M059J (cell line): ENCODE data around the gene SLC35F6. TPM values are rescaled to one million over a fixed set of nuclear protein-coding genes. Genes with fewer than 3 reads are reported as not detected.
"Not testable (repeated sequence)": the region's sequence is repeated elsewhere in the genome, so short reads cannot be mapped to it uniquely, and the experiment has no call there.

Source experiments
- DNase-seq: peaks from one replicate; pipeline ENCODE4 v3.0.0-alpha.2; 2012; ENCODE audit warnings: low read depth
- total RNA-seq: library from RNA; depleted of rRNA; stranded (reverse); fragments of >200 nt; shearing (Covaris generic); gene quantifications from 2 replicates; pipeline ENCODE4 v1.2.3, GENCODE V29; 2014

SLC35F6 gene
- total RNA-seq, 1 experiment from 2014 or later, result 35.6 TPM

DNA sequence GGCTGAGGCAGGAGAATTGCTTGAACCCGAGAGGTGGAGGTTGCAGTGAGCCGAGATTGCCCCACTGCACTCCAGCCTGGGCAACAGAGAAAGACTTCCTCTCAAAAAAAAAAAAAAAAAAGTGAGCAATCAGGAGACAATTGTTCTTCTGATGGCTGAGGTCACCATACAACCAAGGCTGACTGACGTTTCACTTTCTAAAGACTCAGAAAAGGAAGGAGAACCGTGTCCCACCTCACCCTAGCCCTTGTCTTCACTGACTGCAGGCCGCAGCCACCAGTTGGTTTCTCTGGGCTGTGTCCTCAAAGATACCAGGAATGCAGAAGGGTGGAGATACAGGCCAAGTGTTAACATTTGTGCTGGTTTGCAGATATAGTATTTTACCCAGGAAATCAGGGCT lies 7.7 kb upstream of the SLC35F6 start:
- no peak for DNase-seq

DNA sequence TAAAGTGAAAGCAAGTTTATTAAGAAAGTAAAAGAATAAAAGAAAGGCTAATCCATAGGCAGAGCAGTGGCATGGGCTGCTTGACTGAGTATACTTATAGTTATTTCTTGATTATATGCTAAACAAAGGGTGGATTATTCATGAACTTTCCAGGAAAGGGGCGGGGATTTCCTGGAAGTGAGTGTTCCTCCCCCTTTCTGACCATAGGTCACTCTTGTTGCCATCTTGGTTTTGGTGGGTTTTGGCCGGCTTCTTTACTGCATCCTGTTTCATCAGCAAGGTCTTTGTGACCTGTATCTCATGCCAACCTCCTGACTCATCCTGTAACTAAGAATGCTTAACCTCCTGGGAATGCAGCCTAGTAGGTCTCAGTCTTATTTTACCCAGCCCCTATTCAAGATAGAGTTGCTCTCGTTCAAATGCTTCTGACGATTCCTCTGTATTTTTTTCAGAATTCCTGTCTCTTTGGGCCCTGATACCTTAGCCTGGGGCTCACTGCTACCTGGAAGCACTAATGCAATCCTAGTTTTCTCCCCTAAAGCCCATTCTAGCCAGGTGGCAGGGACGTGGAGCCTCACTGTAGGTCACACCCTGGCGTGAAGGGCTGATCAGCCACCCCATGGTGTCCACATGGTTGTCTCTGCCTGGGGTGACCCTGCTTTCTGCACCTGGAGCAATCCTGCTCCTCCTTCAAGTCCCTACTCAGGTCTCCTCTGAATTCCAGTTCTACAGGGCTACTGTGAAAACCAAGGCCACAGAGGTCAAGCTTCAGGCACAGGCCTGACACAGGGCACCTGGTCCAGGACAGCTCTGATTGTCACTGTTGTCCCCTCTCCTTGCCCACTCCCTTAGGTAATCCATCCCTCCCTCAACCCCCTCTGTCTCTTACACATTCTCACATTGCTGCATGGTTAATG lies 6.0 kb upstream of the SLC35F6 start:
- peak; percentile 99 for DNase-seq

DNA sequence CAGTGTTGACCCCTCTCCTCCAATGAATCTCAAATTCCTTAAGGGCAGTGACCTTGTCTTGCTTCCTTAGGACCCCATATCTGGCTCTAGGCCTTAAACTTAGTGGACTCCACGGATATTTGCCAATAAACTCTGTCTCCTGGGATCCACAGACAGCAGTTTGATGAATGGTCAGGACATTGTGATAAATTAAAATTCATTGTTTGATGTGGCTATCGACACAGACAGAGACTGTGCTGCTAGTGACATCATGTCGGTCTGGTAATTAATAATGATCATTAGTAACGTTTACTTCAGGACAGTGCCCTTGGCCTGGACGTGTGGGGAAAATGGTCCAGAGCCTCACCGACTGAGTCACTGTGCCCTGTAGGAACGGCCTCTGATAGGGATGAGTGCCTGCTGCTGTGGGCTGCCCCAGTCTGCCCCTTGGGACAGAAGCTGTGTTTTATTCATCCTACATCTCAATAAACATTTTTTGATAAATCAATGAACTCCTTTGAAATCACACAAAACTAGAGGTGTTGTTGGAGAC lies 5.2 kb upstream of the SLC35F6 start:
- peak; percentile 29 for DNase-seq

DNA sequence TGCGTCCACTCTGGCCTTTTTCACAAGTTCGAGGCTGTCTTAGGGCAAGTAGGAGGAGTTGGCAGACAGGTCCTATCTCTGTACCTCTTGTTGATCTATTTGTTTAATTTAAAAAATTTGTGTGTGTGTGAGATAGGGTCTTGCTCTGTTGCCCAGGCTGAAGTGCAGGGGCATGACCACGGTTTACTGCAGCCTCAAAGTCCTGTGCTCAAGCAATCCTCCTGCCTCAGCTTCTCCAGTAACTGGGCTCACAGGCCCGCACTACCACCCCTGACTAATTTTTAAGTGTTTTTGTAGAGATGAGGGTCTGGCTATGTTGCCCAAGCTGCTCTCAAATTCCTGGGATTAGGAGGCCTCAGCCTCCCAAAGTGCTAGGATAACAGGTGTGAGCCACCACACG lies 4.2 kb upstream of the SLC35F6 start:
- DNase-seq, result no peak

DNA sequence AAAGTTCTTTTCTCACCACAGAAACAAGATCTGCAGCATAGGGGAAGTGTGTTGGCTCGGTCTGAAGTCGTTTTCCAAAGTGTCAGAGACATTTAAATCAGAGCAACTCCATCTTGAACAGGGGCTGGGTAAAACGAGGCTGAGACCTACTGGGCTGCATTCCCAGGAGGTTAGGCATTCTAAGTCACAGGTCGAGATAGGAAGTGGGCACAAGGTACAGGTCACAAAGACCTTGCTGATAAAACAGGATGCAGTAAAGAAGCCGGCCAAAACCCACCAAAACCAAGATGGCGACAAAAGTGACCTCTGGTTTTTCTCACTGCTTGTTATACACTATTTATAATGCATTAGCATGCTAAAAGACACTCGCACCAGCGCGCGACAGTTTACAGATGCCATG lies 3.1 kb upstream of the SLC35F6 start:
- DNase-seq, result not testable (repeated sequence)

DNA sequence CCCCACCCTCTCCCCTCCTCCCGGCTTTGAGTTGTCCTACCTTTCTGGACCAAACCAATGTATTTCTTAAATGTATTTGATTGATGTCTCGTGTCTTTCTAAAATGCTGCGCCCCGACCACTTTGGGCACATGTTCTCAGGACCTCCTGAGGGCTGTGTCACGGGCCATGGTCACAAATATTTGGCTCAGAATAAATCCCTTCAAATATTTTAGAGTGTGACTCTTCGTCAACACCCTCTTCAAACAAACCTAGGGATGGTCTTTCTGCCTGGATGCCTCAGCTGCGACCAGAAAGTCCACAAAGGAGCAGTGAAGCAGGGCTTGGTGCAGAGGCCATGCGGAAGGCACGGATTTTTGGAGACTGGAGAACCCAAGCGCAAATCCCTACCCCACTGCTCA lies 1.1 kb upstream of the SLC35F6 start:
- DNase-seq, result no peak

DNA sequence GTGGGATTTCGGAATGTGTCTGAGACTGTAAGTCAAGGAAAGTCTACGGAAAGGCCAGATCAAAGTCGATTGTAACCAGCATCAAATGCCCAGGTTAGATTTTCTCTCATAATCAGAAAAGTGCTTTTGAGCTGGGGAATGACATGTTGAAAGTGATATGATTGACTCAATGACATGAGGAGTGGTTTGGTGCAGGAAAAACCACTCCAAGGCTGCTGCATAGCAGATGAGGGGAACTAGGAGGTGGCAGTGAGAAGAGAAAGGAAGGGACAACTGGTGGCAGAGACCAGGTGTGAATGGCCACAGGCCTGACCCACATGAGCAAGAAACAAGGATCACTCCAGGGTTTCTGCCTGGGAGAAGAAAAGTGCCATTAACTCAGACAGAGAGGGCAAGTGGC lies 822 bp downstream of the SLC35F6 start:
- DNase-seq, result no peak

DNA sequence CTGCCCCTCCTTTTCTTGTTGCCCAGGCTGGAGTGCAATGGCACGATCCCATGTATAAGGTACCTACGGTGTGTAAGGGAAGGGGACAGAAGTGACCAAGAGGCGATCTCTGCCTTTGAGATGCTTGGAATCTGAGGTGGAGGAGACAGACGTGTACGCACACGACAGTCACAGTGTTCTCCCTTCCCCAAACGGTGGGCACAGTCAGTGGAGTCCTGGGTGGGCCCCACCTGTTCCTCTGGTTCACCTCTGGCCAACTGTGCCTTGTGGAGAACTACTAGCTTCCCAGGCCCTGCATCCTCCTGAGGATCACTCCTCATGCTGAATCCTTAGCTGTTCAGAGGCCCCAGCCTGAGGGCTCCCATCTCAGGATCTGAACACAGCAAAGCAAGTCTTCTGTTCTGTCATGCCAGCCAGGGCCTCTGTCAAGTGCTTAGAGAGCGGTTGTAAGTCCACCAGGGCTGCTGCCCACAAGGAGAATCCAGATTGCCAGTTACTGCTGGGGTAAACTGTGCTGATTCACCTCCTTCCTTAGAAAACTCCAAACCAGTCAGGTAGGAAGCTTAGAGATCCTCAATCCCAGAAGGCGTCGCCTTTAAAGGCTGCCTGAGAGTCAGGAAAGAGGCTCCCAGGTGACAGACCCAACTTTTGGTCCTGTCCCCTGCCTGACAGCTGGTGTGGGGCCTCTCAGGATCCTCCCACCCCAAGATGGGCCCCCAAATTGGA lies 1.6 kb downstream of the SLC35F6 start:
- DNase-seq, result no peak

DNA sequence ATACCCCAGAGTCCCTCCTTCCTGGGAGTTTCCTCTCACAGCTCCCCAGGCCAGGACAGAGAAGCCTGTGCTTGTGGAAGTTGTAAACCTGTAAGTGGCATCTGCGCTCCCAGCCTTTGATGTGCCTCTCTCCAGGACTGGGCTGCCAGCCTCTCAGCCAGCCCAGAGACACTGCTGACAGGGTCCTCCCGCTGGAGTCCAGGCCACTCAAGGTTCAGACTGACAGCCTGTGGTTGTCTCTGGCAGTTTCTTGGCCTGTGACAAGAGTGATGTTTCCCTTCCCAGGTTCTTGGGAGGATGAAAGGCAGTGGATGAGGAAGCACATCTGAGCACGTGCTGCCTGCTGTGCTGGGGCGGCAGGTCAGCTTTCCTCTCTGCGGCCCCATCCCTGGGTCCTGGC lies 3.0 kb downstream of the SLC35F6 start:
- DNase-seq, result no peak

DNA sequence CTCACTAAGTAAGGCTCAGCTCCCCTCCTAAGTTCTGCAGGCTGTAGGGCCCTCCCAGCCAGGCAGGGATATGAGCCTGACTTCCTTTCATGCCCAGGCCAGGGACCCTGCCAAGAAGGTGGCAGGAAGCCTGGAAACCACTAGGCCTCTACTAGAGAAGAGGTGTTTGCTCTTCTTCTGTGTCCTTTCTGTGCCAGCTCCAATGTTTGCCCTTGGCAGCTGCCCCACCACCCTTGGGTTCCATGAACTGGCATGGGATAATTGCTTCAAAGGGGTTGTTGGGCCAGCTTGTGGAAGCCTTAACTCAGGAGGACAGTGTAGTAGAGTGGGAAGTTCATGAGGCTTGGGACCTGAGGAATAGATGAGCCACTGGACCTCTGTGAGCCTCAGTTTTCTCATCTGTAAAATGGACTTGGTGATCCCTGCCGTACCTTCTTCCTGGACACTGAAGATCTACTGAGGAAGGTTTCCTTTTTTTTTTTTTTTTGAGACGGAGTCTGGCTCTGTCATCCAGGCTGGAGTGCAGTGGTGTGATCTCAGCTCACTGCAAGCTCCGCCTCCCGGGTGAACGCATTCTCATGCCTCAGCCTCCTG lies 3.9 kb downstream of the SLC35F6 start:
- DNase-seq, result no peak

DNA sequence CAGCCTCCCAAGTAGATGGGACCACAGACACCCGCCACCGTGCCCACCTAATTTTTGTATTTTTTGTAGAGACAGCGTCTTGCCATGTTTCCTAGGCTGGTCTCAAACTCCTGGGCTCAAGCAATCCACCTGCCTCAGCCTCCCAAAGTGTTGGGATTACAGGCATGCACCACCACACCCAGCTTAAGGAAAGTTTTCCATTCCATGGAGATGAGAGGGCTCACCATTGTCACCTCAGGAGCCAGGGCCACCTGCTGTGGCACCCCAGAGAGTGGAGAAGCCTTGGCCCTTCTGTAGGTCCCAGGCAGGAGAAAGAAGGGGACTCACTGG lies 4.6 kb downstream of the SLC35F6 start:
- DNase-seq, result no peak

DNA sequence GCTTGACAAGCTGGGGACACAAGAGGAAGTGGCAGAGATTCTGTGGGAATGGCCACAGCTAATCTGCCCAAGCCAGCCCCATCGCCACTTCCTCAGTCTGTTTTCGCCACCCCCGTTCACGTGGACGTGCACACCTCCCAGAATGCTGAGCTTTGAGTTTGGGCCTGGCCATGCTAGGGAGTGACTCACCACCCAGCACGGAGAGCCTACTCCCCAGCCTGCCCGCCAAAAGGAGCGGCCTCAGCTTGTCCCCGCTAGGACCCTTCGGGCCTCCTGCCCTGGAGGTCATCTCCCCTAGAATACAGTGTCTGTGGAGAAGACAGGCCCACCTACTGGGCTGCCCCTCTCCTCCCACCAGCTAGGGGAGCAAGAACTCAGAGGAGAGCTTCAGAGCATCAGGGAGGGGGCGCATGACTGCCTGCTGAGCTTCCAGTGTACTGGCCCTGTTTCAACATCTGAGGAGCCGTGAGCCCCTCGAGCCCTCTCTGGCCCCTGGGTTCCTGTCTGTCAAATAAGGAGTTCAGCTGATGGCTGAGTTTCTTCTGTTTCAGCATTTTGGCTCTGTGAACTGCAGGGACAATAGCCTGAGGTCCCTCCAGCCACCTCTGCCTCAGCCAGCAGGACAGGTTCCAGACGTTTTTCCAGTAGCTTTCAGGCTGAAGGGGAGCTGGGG lies 5.1 kb downstream of the SLC35F6 start:
- peak; percentile 5 for DNase-seq

DNA sequence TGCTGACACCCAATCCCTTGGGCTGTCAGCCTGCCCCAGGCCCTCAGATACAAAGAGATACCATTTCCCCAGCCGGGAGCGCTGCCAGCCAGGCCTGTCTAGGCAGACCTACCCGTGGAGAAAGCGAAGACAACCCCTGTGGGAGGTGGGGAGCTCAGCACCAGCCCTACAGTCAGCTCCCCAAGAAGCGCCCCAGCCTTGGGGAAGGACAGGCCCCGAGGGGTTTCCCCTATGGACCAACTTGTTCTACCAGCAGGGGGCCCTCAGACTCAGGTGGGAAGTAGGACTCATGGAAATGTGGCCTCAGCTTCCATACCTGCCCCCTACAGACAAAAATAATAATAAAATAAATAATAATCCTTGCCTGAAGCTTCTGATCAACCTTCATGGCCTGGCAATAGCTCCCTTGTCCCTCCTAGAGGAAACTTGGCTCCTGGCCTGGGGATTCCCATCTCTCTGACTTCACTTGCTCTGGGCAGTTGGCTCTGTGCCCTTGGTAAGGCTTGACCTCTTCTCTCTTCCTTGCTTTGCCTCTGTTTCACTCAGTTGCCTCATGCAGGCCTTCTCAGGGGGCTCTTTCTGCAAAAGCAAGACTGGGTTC lies 7.0 kb downstream of the SLC35F6 start:
- peak; percentile 92 for DNase-seq

DNA sequence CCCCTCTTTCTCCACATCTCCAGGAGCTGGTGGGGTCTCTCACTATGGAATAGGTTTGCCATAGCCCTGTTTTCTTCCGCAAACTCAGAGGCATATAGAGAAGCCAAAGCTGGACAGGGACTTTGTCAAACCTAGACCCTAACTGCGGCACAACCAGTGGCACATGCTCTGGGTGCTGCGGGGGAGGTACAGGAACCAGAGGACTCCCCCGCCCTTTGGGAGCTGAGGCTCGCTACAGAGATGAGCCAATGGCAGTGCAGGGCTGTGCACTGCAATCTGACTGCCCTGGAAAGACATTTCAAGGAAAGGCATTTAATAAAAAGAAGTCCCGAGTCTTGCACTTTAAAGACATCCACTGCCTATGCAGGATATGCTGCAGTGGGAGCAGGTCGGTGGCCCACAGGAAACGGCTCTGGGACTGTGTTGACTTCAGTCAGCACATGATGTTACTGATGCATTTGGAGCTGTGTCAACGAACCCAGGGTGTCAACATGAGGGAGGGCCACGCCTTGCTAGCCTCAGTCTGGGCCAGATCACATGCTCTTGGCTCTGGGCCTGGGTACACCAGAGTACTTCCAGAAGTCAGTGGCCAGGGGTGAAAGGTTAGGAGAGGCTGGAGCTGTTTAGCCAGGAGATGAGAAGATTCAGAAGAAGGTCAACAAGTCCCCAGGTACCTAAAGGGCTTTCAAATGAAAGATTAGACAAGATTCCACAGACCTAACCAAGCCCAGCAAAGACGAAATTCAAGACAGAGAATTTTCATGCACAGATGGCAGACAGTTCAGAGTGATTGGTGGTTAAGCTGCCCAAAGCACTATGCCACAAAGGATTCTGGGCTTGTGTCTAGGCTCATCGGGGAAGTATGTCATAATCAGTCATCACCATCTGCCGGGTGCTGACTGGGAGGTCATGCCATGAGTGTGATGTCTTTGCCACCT lies 8.2 kb downstream of the SLC35F6 start:
- peak; percentile 44 for DNase-seq

DNA sequence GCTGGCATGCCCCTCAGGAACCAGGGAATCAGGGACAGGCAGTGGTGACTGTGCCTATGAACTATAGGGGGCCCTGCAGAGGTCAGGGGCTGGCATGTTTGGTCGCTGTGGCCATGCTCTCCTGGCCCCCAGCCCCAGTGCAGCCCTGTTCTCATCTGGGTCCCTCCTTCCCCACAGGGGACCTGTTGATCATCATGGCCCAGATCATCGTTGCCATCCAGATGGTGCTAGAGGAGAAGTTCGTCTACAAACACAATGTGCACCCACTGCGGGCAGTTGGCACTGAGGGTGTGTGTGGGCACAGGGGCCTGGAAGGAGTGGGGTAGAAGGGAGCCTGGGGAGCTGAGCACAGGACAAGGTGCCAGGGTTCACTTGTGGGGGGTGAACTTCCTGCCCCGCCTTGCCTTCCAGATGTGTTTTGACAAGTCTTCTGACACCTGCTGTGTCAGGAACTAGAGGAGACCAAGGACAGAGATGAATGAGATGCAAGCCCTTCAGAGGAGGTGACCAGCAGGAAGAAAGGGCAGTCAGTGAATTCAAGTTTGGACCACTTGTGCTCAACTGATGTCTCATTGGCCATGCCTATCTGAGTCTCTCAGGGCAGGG lies 12.2 kb downstream of the SLC35F6 start:
- no peak for DNase-seq

DNA sequence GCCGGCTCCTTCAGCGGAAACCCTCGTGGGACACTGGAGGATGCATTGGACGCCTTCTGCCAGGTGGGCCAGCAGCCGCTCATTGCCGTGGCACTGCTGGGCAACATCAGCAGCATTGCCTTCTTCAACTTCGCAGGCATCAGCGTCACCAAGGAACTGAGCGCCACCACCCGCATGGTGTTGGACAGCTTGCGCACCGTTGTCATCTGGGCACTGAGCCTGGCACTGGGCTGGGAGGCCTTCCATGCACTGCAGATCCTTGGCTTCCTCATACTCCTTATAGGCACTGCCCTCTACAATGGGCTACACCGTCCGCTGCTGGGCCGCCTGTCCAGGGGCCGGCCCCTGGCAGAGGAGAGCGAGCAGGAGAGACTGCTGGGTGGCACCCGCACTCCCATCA lies 14.0 kb downstream of the SLC35F6 start:
- no peak for DNase-seq

DNA sequence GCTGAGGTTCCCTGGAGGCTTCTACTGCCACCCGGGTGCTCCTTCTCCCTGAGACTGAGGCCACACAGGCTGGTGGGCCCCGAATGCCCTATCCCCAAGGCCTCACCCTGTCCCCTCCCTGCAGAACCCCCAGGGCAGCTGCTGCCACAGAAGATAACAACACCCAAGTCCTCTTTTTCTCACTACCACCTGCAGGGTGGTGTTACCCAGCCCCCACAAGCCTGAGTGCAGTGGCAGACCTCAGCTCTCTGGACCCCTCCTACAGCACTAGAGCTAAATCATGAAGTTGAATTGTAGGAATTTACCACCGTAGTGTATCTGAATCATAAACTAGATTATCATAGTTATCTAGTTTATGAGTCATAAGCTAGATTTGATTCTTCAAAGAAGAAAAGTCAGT lies 14.4 kb downstream of the SLC35F6 start:
- no peak for DNase-seq

DNA sequence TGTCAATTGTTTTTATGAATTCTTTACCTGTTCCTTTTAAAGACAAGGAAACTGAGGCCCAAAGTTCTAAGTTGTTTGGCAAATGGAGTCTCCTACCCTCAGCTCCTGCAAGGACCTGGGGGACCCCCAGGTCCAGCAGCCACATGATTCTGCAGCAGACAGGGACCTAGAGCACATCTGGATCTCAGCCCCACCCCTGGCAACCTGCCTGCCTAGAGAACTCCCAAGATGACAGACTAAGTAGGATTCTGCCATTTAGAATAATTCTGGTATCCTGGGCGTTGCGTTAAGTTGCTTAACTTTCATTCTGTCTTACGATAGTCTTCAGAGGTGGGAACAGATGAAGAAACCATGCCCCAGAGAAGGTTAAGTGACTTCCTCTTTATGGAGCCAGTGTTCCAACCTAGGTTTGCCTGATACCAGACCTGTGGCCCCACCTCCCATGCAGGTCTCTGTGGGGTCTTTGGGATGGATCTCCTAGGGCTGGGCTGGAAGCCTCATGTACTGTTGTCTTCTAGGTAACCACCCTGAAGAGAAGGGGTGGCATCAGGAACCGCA lies 16.2 kb downstream of the SLC35F6 start:
- DNase-seq, result no peak

DNA sequence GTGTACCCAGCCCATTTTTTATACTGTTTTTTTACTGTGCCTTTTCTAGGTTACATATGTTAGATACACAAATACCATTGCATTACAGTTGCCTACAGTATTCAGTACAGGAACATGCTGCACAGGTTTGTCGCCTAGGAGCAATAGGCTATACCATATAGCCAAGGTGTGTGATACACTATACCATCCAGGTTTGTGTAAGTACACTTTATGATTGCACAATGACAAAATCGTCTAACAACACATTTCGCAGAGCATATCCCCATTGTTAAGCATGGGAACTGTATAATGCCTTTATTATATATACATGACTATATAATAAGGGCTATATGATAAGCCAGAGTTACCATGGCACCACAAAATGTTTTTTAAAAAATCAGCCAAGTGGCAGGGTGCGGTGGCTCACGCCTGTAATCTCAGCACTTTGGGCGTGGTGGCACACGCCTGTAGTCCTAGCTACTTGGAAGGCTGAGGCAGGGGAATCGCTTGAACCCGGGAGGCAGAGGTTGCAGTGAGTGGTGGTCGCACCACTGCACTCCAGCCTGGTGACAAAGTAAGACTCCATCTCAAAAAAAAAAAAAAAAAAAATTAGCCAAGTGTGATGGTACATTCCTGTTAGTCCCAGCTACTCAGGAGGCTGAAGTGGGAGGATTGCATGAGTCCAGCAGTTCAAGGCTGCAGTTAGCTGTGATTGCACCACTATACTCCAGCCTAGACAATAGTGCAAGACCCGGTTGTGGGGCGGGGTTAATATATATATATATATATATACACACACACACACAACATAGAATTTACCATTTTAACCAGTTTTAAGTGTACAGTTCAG lies 19.0 kb downstream of the SLC35F6 start:
- no peak for DNase-seq
